ENCODE measurements around the gene MACF1. TPM values are rescaled to one million over a fixed set of nuclear protein-coding genes. Genes with fewer than 3 reads are reported as not detected.

The MACF1 gene
- total RNA-seq, 1 donor from 2014 or later: 222 TPM

GRCh38 chr1:39173119-39173994, 31.1 kb upstream of the MACF1 start:
- Mint-ChIP-seq H3K36me3 (no peaks in the 10 kb centered on the region), H3K4me1 (peaks cover 85% of the 10 kb centered on the region), H3K27ac (peak overlapping the region; percentile 94), H3K9me3 (no peaks in the 10 kb centered on the region), H3K27me3 (ENCODE audit: insufficient read depth, low read depth) (no peaks in the 10 kb centered on the region), H3K4me3 (peak overlapping the region; percentile 61)
- H3K4me1 ChIP-seq: peaks cover 89% of the 10 kb centered on the region
- peaks cover 75% of the 10 kb centered on the region for H3F3A ChIP-seq (ENCODE audit: low read depth)
- peak overlapping the region; percentile 99 for H3K27ac ChIP-seq
- peaks cover 95% of the 10 kb centered on the region for H3K79me2 ChIP-seq (ENCODE audit: low read depth)
- no peak overlapping the region for H2AFZ ChIP-seq (replicated peaks)
- H3K36me3 ChIP-seq: no peaks in the 10 kb centered on the region
- no peak for TF ChIP-seq EZH2 (IDR thresholded peaks at IDR 0.05)
- TF ChIP-seq CTCF (IDR thresholded peaks at IDR 0.05): no peak
- no peak for TF ChIP-seq EZH2phosphoT487 (IDR thresholded peaks at IDR 0.05)
- no peak overlapping the region for H3K9ac ChIP-seq
- no peaks in the 10 kb centered on the region for H3K27me3 ChIP-seq
- peak overlapping the region; percentile 71 for H3K4me2 ChIP-seq
- peak; percentile 66 for DNase-seq (ENCODE audit: low spot score)
- peak overlapping the region; percentile 29 for H3K4me3 ChIP-seq
- H4K20me1 ChIP-seq (ENCODE audit: low read depth): peaks cover 30% of the 10 kb centered on the region
- no peaks in the 10 kb centered on the region for H3K9me3 ChIP-seq (ENCODE audit: low read depth)

- Mint-ChIP-seq H3K36me3 (no peaks in the 10 kb centered on the region), H3K27ac (peak overlapping the region; percentile 94), H3K27me3 (ENCODE audit: insufficient read depth, low read depth) (no peaks in the 10 kb centered on the region), H3K4me1 (peaks cover 88% of the 10 kb centered on the region), H3K9me3 (no peaks in the 10 kb centered on the region), H3K4me3 (peak overlapping the region; percentile 61)
- DNase-seq (ENCODE audit: low spot score): no peak
- H3K36me3 ChIP-seq: no peaks in the 10 kb centered on the region
- peaks cover 35% of the 10 kb centered on the region for H4K20me1 ChIP-seq (ENCODE audit: low read depth)
- H3K79me2 ChIP-seq (ENCODE audit: low read depth): peaks cover 95% of the 10 kb centered on the region
- H3K9me3 ChIP-seq (ENCODE audit: low read depth): no peaks in the 10 kb centered on the region
- H3K27ac ChIP-seq: peak overlapping the region; percentile 99
- TF ChIP-seq EZH2phosphoT487 (IDR thresholded peaks at IDR 0.05) (no peak), EZH2 (IDR thresholded peaks at IDR 0.05) (no peak), CTCF (IDR thresholded peaks at IDR 0.05) (no peak)
- no peak overlapping the region for H2AFZ ChIP-seq (replicated peaks)
- peaks cover 73% of the 10 kb centered on the region for H3F3A ChIP-seq (ENCODE audit: low read depth)
- H3K4me1 ChIP-seq: peaks cover 91% of the 10 kb centered on the region
- peak overlapping the region; percentile 25 for H3K9ac ChIP-seq
- no peaks in the 10 kb centered on the region for H3K27me3 ChIP-seq
- peak overlapping the region; percentile 70 for H3K4me2 ChIP-seq
- peak overlapping the region; percentile 29 for H3K4me3 ChIP-seq
These were observed 30.5 kb upstream of the MACF1 start for GRCh38 chr1:39173995-39174380.

- Histone ChIP-seq H3K9me3 (ENCODE audit: low read depth) (no peaks in the 10 kb centered on the region), H3K27ac (peak overlapping the region; percentile 99), H3F3A (ENCODE audit: low read depth) (peaks cover 71% of the 10 kb centered on the region), H3K4me1 (peaks cover 89% of the 10 kb centered on the region), H4K20me1 (ENCODE audit: low read depth) (peaks cover 40% of the 10 kb centered on the region), H3K36me3 (no peaks in the 10 kb centered on the region), H3K4me3 (peak overlapping the region; percentile 29), H3K4me2 (peak overlapping the region; percentile 70), H3K9ac (peak overlapping the region; percentile 25), H3K27me3 (no peaks in the 10 kb centered on the region), H2AFZ (replicated peaks) (no peak overlapping the region), H3K79me2 (ENCODE audit: low read depth) (peaks cover 95% of the 10 kb centered on the region)
- Mint-ChIP-seq H3K4me3 (peak overlapping the region; percentile 13), H3K9me3 (no peaks in the 10 kb centered on the region), H3K27me3 (ENCODE audit: insufficient read depth, low read depth) (no peaks in the 10 kb centered on the region), H3K27ac (peak overlapping the region; percentile 94), H3K4me1 (peaks cover 87% of the 10 kb centered on the region), H3K36me3 (no peaks in the 10 kb centered on the region)
- no peak for DNase-seq (ENCODE audit: low spot score)
- TF ChIP-seq EZH2phosphoT487 (IDR thresholded peaks at IDR 0.05) (no peak), EZH2 (IDR thresholded peaks at IDR 0.05) (no peak), CTCF (IDR thresholded peaks at IDR 0.05) (no peak)
These were observed 30.0 kb upstream of the MACF1 start for GRCh38 chr1:39174390-39175081.

All from neural progenitor cell (in vitro differentiated cells).